ENCODE measurements around the gene UGT1A10.

The UGT1A10 gene

GRCh38 chr2:233656443-233656842, 20.2 kb downstream of the UGT1A10 start:
- DNase-seq = no peak

- DNase-seq = no peak
Observed at GRCh38 chr2:233658610-233659009, 22.4 kb downstream of the UGT1A10 start.

- no peak for DNase-seq
Observed at GRCh38 chr2:233663911-233664310, 27.7 kb downstream of the UGT1A10 start.

GRCh38 chr2:233668605-233669260, 32.5 kb downstream of the UGT1A10 start:
- DNase-seq = no peak

- no peak for DNase-seq
Observed at GRCh38 chr2:233671290-233672161, 35.3 kb downstream of the UGT1A10 start, which contains the start of gene UGT1A9. Gene UGT1A9, plus strand, starts transcription at chr2:233671898. Its CDS starts 37 bp downstream, at chr2:233671935.

- DNase-seq = no peak
Observed at GRCh38 chr2:233672886-233673285, 36.6 kb downstream of the UGT1A10 start.

- DNase-seq = no peak
Observed at GRCh38 chr2:233673896-233674295, 37.6 kb downstream of the UGT1A10 start.

GRCh38 chr2:233674314-233674713, 38.1 kb downstream of the UGT1A10 start:
- no peak for DNase-seq

GRCh38 chr2:233674995-233675394, 38.7 kb downstream of the UGT1A10 start:
- no peak for DNase-seq

- DNase-seq = no peak
Observed at GRCh38 chr2:233676046-233676445, 39.8 kb downstream of the UGT1A10 start.

GRCh38 chr2:233679196-233679595, 42.9 kb downstream of the UGT1A10 start:
- no peak for DNase-seq

GRCh38 chr2:233680361-233681045, 44.3 kb downstream of the UGT1A10 start:
- no peak for DNase-seq

- DNase-seq = no peak
Observed at GRCh38 chr2:233681521-233682099, 45.4 kb downstream of the UGT1A10 start, which contains the start of gene UGT1A7. Gene UGT1A7, plus strand, starts transcription at chr2:233681901. Its CDS starts 37 bp downstream, at chr2:233681938.

GRCh38 chr2:233684640-233685039, 48.4 kb downstream of the UGT1A10 start:
- DNase-seq = no peak

- DNase-seq = no peak
Observed at GRCh38 chr2:233686928-233687327, 50.7 kb downstream of the UGT1A10 start.

GRCh38 chr2:233688341-233688740, 52.1 kb downstream of the UGT1A10 start:
- DNase-seq = no peak

- no peak for DNase-seq
Observed at GRCh38 chr2:233689031-233689430, 52.8 kb downstream of the UGT1A10 start.

GRCh38 chr2:233689501-233689900, 53.3 kb downstream of the UGT1A10 start:
- no peak for DNase-seq

- DNase-seq = no peak
Observed at GRCh38 chr2:233690444-233690843, 54.2 kb downstream of the UGT1A10 start.

- DNase-seq = no peak
Observed at GRCh38 chr2:233691443-233692433, 55.5 kb downstream of the UGT1A10 start.

GRCh38 chr2:233692648-233693047, 56.4 kb downstream of the UGT1A10 start, which contains the start of gene UGT1A6:
Gene UGT1A6, plus strand, starts transcription at chr2:233692890. Its CDS starts 115 bp downstream, at chr2:233693005.
- no peak for DNase-seq

GRCh38 chr2:233693963-233694362, 57.7 kb downstream of the UGT1A10 start:
- no peak for DNase-seq

All from CD4-positive, alpha-beta T cell treated with Interleukin-15 for 1 hour (primary cell).